ENCODE measurements around the gene KHSRP. TPM values are rescaled to one million over a fixed set of nuclear protein-coding genes. Genes with fewer than 3 reads are reported as not detected.

KHSRP gene
- total RNA-seq, 4 donors from 2014 or later: 91.2 to 162 (median 118) TPM

GRCh38 chr19:6381030-6381750, 43.4 kb downstream of the KHSRP start:
- Histone ChIP-seq H3K36me3 (peaks cover 0 to 73% (median 0%) of the 10 kb centered on the region in 3 donors), H3K27ac (no peak overlapping the region)

GRCh38 chr19:6379744-6380143, 44.9 kb downstream of the KHSRP start:
- Histone ChIP-seq H3K4me3 (no peak overlapping the region), H3K27ac (no peak overlapping the region), H3K9me3 (no peaks in the 10 kb centered on the region), H3K4me1 (no peaks in the 10 kb centered on the region), H3K36me3 (peaks cover 0 to 66% (median 0%) of the 10 kb centered on the region in 3 donors), H3K27me3 (no peaks in the 10 kb centered on the region)
- no peak for TF ChIP-seq POLR2A (IDR thresholded peaks at IDR 0.05)
- no peak for TF ChIP-seq CTCF (IDR thresholded peaks at IDR 0.05)
- no peak for DNase-seq

More at GRCh38 chr19:6381030-6381750, 43.4 kb downstream of the KHSRP start:
- Histone ChIP-seq H3K9me3 (no peaks in the 10 kb centered on the region), H3K4me3 (no peak overlapping the region), H3K4me1 (no peaks in the 10 kb centered on the region), H3K27me3 (no peaks in the 10 kb centered on the region)
- no peak for DNase-seq
- no peak for TF ChIP-seq POLR2A (IDR thresholded peaks at IDR 0.05)
- TF ChIP-seq CTCF (IDR thresholded peaks at IDR 0.05): no peak

GRCh38 chr19:6378486-6378885, 46.1 kb downstream of the KHSRP start:
- TF ChIP-seq CTCF (IDR thresholded peaks at IDR 0.05) (no peak), POLR2A (IDR thresholded peaks at IDR 0.05) (no peak)
- DNase-seq: no peak
- H3K27ac ChIP-seq: no peak overlapping the region
- H3K36me3 ChIP-seq: peaks cover 0 to 62% (median 0%) of the 10 kb centered on the region in 3 donors
- peaks cover 0 to 8% (median 0%) of the 10 kb centered on the region in 4 donors for H3K4me1 ChIP-seq
- H3K4me3 ChIP-seq: no peak overlapping the region
- no peaks in the 10 kb centered on the region for H3K27me3 ChIP-seq
- no peaks in the 10 kb centered on the region for H3K9me3 ChIP-seq

GRCh38 chr19:6378041-6378440, 46.6 kb downstream of the KHSRP start:
- Histone ChIP-seq H3K27ac (no peak overlapping the region), H3K27me3 (no peaks in the 10 kb centered on the region), H3K4me1 (peaks cover 0 to 8% (median 0%) of the 10 kb centered on the region in 4 donors), H3K9me3 (no peaks in the 10 kb centered on the region), H3K36me3 (peaks cover 0 to 57% (median 0%) of the 10 kb centered on the region in 3 donors), H3K4me3 (no peak overlapping the region)
- no peak for TF ChIP-seq CTCF (IDR thresholded peaks at IDR 0.05)
- TF ChIP-seq POLR2A (IDR thresholded peaks at IDR 0.05): no peak
- DNase-seq: no peak

- H3K27me3 ChIP-seq: no peaks in the 10 kb centered on the region
- H3K36me3 ChIP-seq: peaks cover 0 to 44% (median 0%) of the 10 kb centered on the region in 3 donors
- no peaks in the 10 kb centered on the region for H3K9me3 ChIP-seq
- H3K27ac ChIP-seq: no peak overlapping the region
- H3K4me1 ChIP-seq: peaks cover 0 to 15% (median 0%) of the 10 kb centered on the region in 4 donors
- no peak for DNase-seq
- TF ChIP-seq CTCF (IDR thresholded peaks at IDR 0.05) (no peak), POLR2A (IDR thresholded peaks at IDR 0.05) (no peak)
- H3K4me3 ChIP-seq: no peak overlapping the region
These were observed 48.0 kb downstream of the KHSRP start for GRCh38 chr19:6376512-6377190.
